Keratinocyte (primary cell): Measurements from ENCODE around the gene ZNF518A. TPM values are rescaled to one million over a fixed set of nuclear protein-coding genes. Genes with fewer than 3 reads are reported as not detected.

Source experiments
- DNase-seq: peaks from one replicate; pipeline ENCODE4 v3.0.0-alpha.2; 2011; ENCODE audit warnings: low read depth, missing footprints, low spot score
- FAIRE-seq: peaks from 2 replicates; lab custom pipeline; 2011; peaks lifted over from hg19 to GRCh38; lab: Jason Lieb, UNC
- H2AFZ ChIP-seq: 2 replicates; pipeline ENCODE4 v1.6.0; 2012; ENCODE audit warnings: low read length, control low read depth, inconsistent platforms; ENCODE audit not compliant: control insufficient read depth
- H3K27ac ChIP-seq: 2 replicates; pipeline ENCODE4 v1.5.1; 2011; ENCODE audit warnings: low read length; ENCODE audit not compliant: control insufficient read depth, insufficient read depth
- H3K27me3 ChIP-seq: 3 replicates; pipeline ENCODE4 v1.6.0; 2011; ENCODE audit warnings: low read length; ENCODE audit not compliant: control insufficient read depth, insufficient read depth; ENCODE audit errors: extremely low read depth
- H3K36me3 ChIP-seq, 2 experiments: 2 replicates in 1 of 2; 3 replicates in 1 of 2; pipeline ENCODE4 v1.5.1; 2011; ENCODE audit warnings: low read length in 2 of 2, mild to moderate bottlenecking in 1 of 2; ENCODE audit not compliant: control insufficient read depth in 2 of 2, insufficient read depth in 2 of 2; ENCODE audit errors: extremely low read depth in 1 of 2
- H3K4me1 ChIP-seq: 3 replicates; pipeline ENCODE4 v1.5.1; 2011; ENCODE audit warnings: low read length; ENCODE audit not compliant: control insufficient read depth, insufficient read depth; ENCODE audit errors: extremely low read depth
- H3K4me2 ChIP-seq: 3 replicates; pipeline ENCODE4 v1.6.0; 2011; ENCODE audit warnings: low read depth, low read length; ENCODE audit not compliant: control insufficient read depth, insufficient read depth; ENCODE audit errors: extremely low read depth
- H3K4me3 ChIP-seq, 3 experiments: fragments of 200-600 bp in 1 of 3; sonication (generic) in 1 of 3; 2 replicates in 2 of 3; 3 replicates in 1 of 3; pipeline ENCODE4 v1.5.1; 2011 to 2016; ENCODE audit warnings: low read length in 3 of 3, mild to moderate bottlenecking in 3 of 3, control low read depth in 2 of 3, inconsistent platforms in 1 of 3, low read depth in 1 of 3, mixed read lengths in 1 of 3, mixed run types in 1 of 3, moderate library complexity in 1 of 3; ENCODE audit not compliant: control insufficient read depth in 2 of 3, insufficient read depth in 2 of 3; ENCODE audit errors: extremely low read depth in 1 of 3
- H3K79me2 ChIP-seq: 2 replicates; pipeline ENCODE4 v1.6.0; 2012; ENCODE audit warnings: low read length; ENCODE audit not compliant: control insufficient read depth, insufficient read depth
- H3K9ac ChIP-seq: 3 replicates; pipeline ENCODE4 v1.6.0; 2011; ENCODE audit warnings: low read length; ENCODE audit not compliant: control insufficient read depth, insufficient read depth; ENCODE audit errors: extremely low read depth
- H3K9me1 ChIP-seq: 3 replicates; pipeline ENCODE4 v1.6.0; 2011; ENCODE audit warnings: low read length; ENCODE audit not compliant: control insufficient read depth, insufficient read depth; ENCODE audit errors: extremely low read depth
- H3K9me3 ChIP-seq: 2 replicates; pipeline ENCODE4 v1.5.1; 2012; ENCODE audit warnings: low read depth, low read length; ENCODE audit not compliant: control insufficient read depth
- H4K20me1 ChIP-seq: 3 replicates; pipeline ENCODE4 v1.6.0; 2011; ENCODE audit warnings: low read length; ENCODE audit not compliant: control insufficient read depth, insufficient read depth; ENCODE audit errors: extremely low read depth
- CTCF ChIP-seq, 3 experiments: IDR thresholded peaks in 1 of 3; conservative IDR thresholded peaks in 1 of 3; optimal IDR thresholded peaks in 1 of 3; 2 replicates in 2 of 3; 3 replicates in 1 of 3; pipeline versions ENCODE3 to v1.5.1; 2011; ENCODE audit warnings: low read length in 3 of 3, mild to moderate bottlenecking in 3 of 3, moderate library complexity in 2 of 3, control low read depth in 1 of 3, inconsistent platforms in 1 of 3; ENCODE audit not compliant: insufficient read depth in 2 of 3; ENCODE audit errors: extremely low read depth in 1 of 3
- EZH2 ChIP-seq: IDR thresholded peaks from one replicate; pipeline ENCODE4 v1.6.1; 2012; ENCODE audit warnings: inconsistent platforms, mild to moderate bottlenecking, low read length, moderate library complexity
- dilution Hi-C: fragments of 300-500 bp; cut with MboI; formaldehyde crosslinking; loops from one replicate; pipeline ENCODE4 v1.7.0; 2020; ENCODE audit warnings: low sequenced_read_pairs; ENCODE audit not compliant: extremely low pct_ligation_motif_present
- polyA plus RNA-seq, 5 experiments: library from polyadenylated mRNA; depleted of rRNA in 3 of 5; stranded (reverse) in 3 of 5; stranded (forward) in 1 of 5; unstranded in 1 of 5; fragments of >200 nt; gene quantifications; 1 replicate in 1 of 5; 2 replicates in 3 of 5; 3 replicates in 1 of 5; pipeline versions ENCODE4 v1.2.1 to v1.2.3, GENCODE V29; 2011 to 2012; ENCODE audit warnings: missing spikeins in 2 of 5, low read depth in 1 of 5, low replicate concordance in 1 of 5

Gene ZNF518A
- polyA plus RNA-seq, 1 donor (not counting 4 experiments of a cell fraction or from before 2014, with no cell fraction given), result 10.0 TPM

- Histone ChIP-seq H3K4me2 (no peak overlapping the region), H3K4me1 (no peaks in the 10 kb centered on the region), H3K27me3 (no peaks in the 10 kb centered on the region), H3K27ac (no peak overlapping the region), H3K36me3 (no peaks in the 10 kb centered on the region), H3K9ac (no peak overlapping the region), H3K9me3 (no peaks in the 10 kb centered on the region), H3K9me1 (no peaks in the 10 kb centered on the region), H3K79me2 (no peaks in the 10 kb centered on the region), H4K20me1 (no peaks in the 10 kb centered on the region), H2AFZ (no peak overlapping the region), H3K4me3 (no peak overlapping the region)
- no peak for DNase-seq
- no peak for FAIRE-seq
- TF ChIP-seq CTCF (optimal IDR thresholded peaks at IDR 0.05 in 1 of 3, IDR thresholded peaks at IDR 0.05 in 1 of 3, conservative IDR thresholded peaks at IDR 0.05 in 1 of 3; ENCODE audit: extremely low read depth in 1 of 3, insufficient read depth in 2 of 3, low read length in 3 of 3) (no peak), EZH2 (no peak)
- dilution Hi-C loops, result no loop called here
Measured at GRCh38 chr10:96170230-96170629, 40.1 kb downstream of the ZNF518A start.

- H3K4me1 ChIP-seq, result no peaks in the 10 kb centered on the region
- no peaks in the 10 kb centered on the region for H3K79me2 ChIP-seq
- H3K9me1 ChIP-seq, result no peaks in the 10 kb centered on the region
- H3K9me3 ChIP-seq, result peaks cover 2% of the 10 kb centered on the region
- H3K9ac ChIP-seq, result no peak overlapping the region
- no peak overlapping the region for H2AFZ ChIP-seq
- no peaks in the 10 kb centered on the region for H4K20me1 ChIP-seq
- H3K4me2 ChIP-seq, result no peak overlapping the region
- no peaks in the 10 kb centered on the region for H3K27me3 ChIP-seq
- dilution Hi-C loops, result no loop called here
- no peaks in the 10 kb centered on the region for H3K36me3 ChIP-seq
- FAIRE-seq, result no peak
- no peak for TF ChIP-seq EZH2
- TF ChIP-seq CTCF (optimal IDR thresholded peaks at IDR 0.05 in 1 of 3, IDR thresholded peaks at IDR 0.05 in 1 of 3, conservative IDR thresholded peaks at IDR 0.05 in 1 of 3; ENCODE audit: extremely low read depth in 1 of 3, insufficient read depth in 2 of 3, low read length in 3 of 3), result no peak
- no peak for DNase-seq
- no peak overlapping the region for H3K27ac ChIP-seq
- no peak overlapping the region for H3K4me3 ChIP-seq
Measured at GRCh38 chr10:96172666-96173065, 42.6 kb downstream of the ZNF518A start.
